ENCODE measurements around the gene WDFY4.

GRCh38 chr10:48796713-48797245 lies 112.1 kb downstream of the WDFY4 start:
- TF ChIP-seq CTCF (IDR thresholded peaks at IDR 0.05 in 2 of 3, conservative IDR thresholded peaks at IDR 0.05 in 1 of 3; ENCODE audit: borderline replicate concordance in 1 of 3, insufficient read depth in 1 of 3, low read depth in 2 of 3, low read length in 2 of 3) (no peak), POLR2A (IDR thresholded peaks at IDR 0.05; ENCODE audit: borderline replicate concordance, extremely low read depth, insufficient read depth, insufficient read length) (no peak), ZNF274 (IDR thresholded peaks at IDR 0.05; ENCODE audit: low read depth, low read length) (no peak), MAX (IDR thresholded peaks at IDR 0.05) (no peak), SRF (IDR thresholded peaks at IDR 0.05; ENCODE audit: low read depth) (no peak), EZH2phosphoT487 (IDR thresholded peaks at IDR 0.05; ENCODE audit: borderline replicate concordance) (no peak), POLR2AphosphoS5 (IDR thresholded peaks at IDR 0.05; ENCODE audit: low read depth, low read length) (no peak), EGR1 (IDR thresholded peaks at IDR 0.05; ENCODE audit: low read depth) (no peak), EZH2 (IDR thresholded peaks at IDR 0.05) (no peak), TCF7L2 (IDR thresholded peaks at IDR 0.05; ENCODE audit: borderline replicate concordance, extremely low read depth, insufficient read depth, insufficient read length) (no peak), ATF3 (IDR thresholded peaks at IDR 0.05) (no peak), YY1 (IDR thresholded peaks at IDR 0.05; ENCODE audit: extremely low read depth, insufficient replicate concordance, low read depth, low read length) (no peak)
